B cell (primary cell): ENCODE data around the gene MRPL17. TPM values are rescaled to one million over a fixed set of nuclear protein-coding genes. Genes with fewer than 3 reads are reported as not detected.

ENCODE experiments used
- ATAC-seq: fragments of 200-7000 bp; cut with Tn5 transposase; one replicate; pipeline ENCODE4 v1.10.0; 2021; ENCODE audit warnings: low read depth, mild to moderate bottlenecking, moderate number of reproducible peaks, moderate library complexity
- CTCF ChIA-PET: fragments of 350-600 bp; sonication (Branson Sonifier 250); formaldehyde crosslinking; loops from one replicate; lab custom pipeline; 2021; ENCODE audit warnings: antibody characterized with exemption, inconsistent platforms; lab: Charles Lee
- POLR2A ChIA-PET: fragments of 350-600 bp; sonication (Branson Sonifier 250); formaldehyde crosslinking; loops from one replicate; lab custom pipeline; 2021; ENCODE audit warnings: antibody characterized with exemption; lab: Charles Lee
- DNase-seq: peaks from one replicate; pipeline ENCODE4 v3.0.0; 2013
- H2AFZ ChIP-seq: 2 replicates; pipeline ENCODE4 v1.6.1; 2012; ENCODE audit warnings: mild to moderate bottlenecking, low read depth, low read length; ENCODE audit not compliant: insufficient read depth, poor library complexity, severe bottlenecking
- H3K27ac ChIP-seq, 2 donors: 1 replicate in 1 of 2; 2 replicates in 1 of 2; pipeline ENCODE4 v1.5.1; 2012 to 2013; ENCODE audit warnings: low read length in 2 of 2, mild to moderate bottlenecking in 2 of 2, moderate library complexity in 1 of 2
- H3K27me3 ChIP-seq, 4 experiments: fragments of 200-600 bp in 1 of 4; sonication (generic) in 1 of 4; replicated peaks in 1 of 4; 1 replicate in 2 of 4; 2 replicates in 2 of 4; pipeline versions ENCODE4 v1.6.1 to v1.7.0; 2013 to 2016; ENCODE audit warnings: low read length in 3 of 4, mild to moderate bottlenecking in 2 of 4, mixed read lengths in 1 of 4, moderate library complexity in 1 of 4; ENCODE audit not compliant: insufficient read depth in 4 of 4, control insufficient read depth in 3 of 4; ENCODE audit errors: control extremely low read depth in 1 of 4
- H3K36me3 ChIP-seq, 2 experiments: replicated peaks in 1 of 2; 1 replicate in 1 of 2; 2 replicates in 1 of 2; pipeline versions ENCODE4 v1.6.1 to v1.7.1; 2013; ENCODE audit warnings: low read length in 1 of 2; ENCODE audit not compliant: insufficient read depth in 2 of 2, control insufficient read depth in 1 of 2; ENCODE audit errors: control extremely low read depth in 1 of 2, extremely low read depth in 1 of 2
- H3K4me1 ChIP-seq, 2 donors: fragments of 200-600 bp in 1 of 2; sonication (generic) in 1 of 2; 1 replicate in 1 of 2; 2 replicates in 1 of 2; pipeline versions ENCODE4 v1.5.1 to v1.6.1; 2013 to 2017; ENCODE audit warnings: low read length in 2 of 2; ENCODE audit not compliant: control insufficient read depth in 2 of 2, insufficient read depth in 2 of 2
- H3K4me2 ChIP-seq: replicated peaks from 2 replicates; pipeline ENCODE3; 2012; ENCODE audit warnings: mild to moderate bottlenecking, low read depth, low read length; ENCODE audit not compliant: poor library complexity, severe bottlenecking
- H3K4me3 ChIP-seq, 5 experiments: fragments of 200-600 bp in 1 of 5; sonication (generic) in 1 of 5; 1 replicate in 3 of 5; 2 replicates in 2 of 5; pipeline versions ENCODE4 v1.5.1 to v1.7.0; 2011 to 2016; ENCODE audit warnings: low read length in 4 of 5, mild to moderate bottlenecking in 4 of 5, low read depth in 2 of 5, control low read depth in 1 of 5, moderate library complexity in 1 of 5; ENCODE audit not compliant: insufficient read depth in 1 of 5; ENCODE audit errors: control extremely low read depth in 1 of 5, extremely low read depth in 1 of 5
- H3K79me2 ChIP-seq: fragments of 200-600 bp; sonication (generic); one replicate; pipeline ENCODE4 v1.6.0; 2016; ENCODE audit warnings: low read length; ENCODE audit not compliant: control insufficient read depth, insufficient read depth
- H3K9ac ChIP-seq: fragments of 200-600 bp; sonication (generic); 2 replicates; pipeline ENCODE4 v1.6.1; 2017; ENCODE audit warnings: mild to moderate bottlenecking, low read length, moderate library complexity
- H3K9me3 ChIP-seq, 3 donors: one replicate each; pipeline versions ENCODE4 v1.6.1 to v1.7.1; 2013; ENCODE audit warnings: low read length in 2 of 3; ENCODE audit not compliant: control insufficient read depth in 2 of 3, insufficient read depth in 1 of 3; ENCODE audit errors: control extremely low read depth in 1 of 3
- H4K20me1 ChIP-seq: 2 replicates; pipeline ENCODE4 v1.6.0; 2012; ENCODE audit warnings: mild to moderate bottlenecking, low read length; ENCODE audit not compliant: insufficient read depth, control insufficient read depth, poor library complexity, severe bottlenecking
- H3K27ac Mint-ChIP-seq: one replicate; pipeline ENCODE4 v1.8.0; 2021; ENCODE audit warnings: mixed read lengths
- H3K27me3 Mint-ChIP-seq: one replicate; pipeline ENCODE4 v1.8.0; 2021; ENCODE audit warnings: mixed read lengths
- H3K4me1 Mint-ChIP-seq: one replicate; pipeline ENCODE4 v1.8.0; 2021; ENCODE audit warnings: mixed read lengths
- H3K4me3 Mint-ChIP-seq: one replicate; pipeline ENCODE4 v1.8.0; 2021; ENCODE audit warnings: mixed read lengths
- H3K9me3 Mint-ChIP-seq: one replicate; pipeline ENCODE4 v1.8.0; 2022; ENCODE audit warnings: mixed read lengths; ENCODE audit not compliant: insufficient read depth
- CTCF ChIP-seq: fragments of 200-600 bp; IDR thresholded peaks from one replicate; pipeline ENCODE4 v1.8.0; 2022; ENCODE audit warnings: antibody characterized with exemption, mild to moderate bottlenecking
- EZH2 ChIP-seq: IDR thresholded peaks from 2 replicates; pipeline ENCODE4 v1.6.1; 2012; ENCODE audit warnings: borderline replicate concordance, low read depth, mild to moderate bottlenecking, moderate library complexity, low read length; ENCODE audit not compliant: insufficient read depth, poor library complexity, severe bottlenecking
- WGBS: methylation state at CpG from one replicate; pipeline ENCODE4 v1.1.5; 2013; ENCODE audit warnings: missing lambda C conversion rate; ENCODE audit not compliant: insufficient coverage; 5-methylcytosine and 5-hydroxymethylcytosine counted together
- intact Hi-C: fragments of 100-400 bp; cut with micrococcal nuclease; formaldehyde crosslinking; loops from one replicate; pipeline ENCODE4 v1.10.0; 2022
- polyA plus RNA-seq: library from polyadenylated mRNA; depleted of rRNA; stranded (reverse); fragments of >200 nt; gene quantifications from 2 replicates; pipeline ENCODE4 v1.2.3, GENCODE V29; 2012
- total RNA-seq, 2 donors: library from RNA; stranded (reverse); fragments of 120-200 nt in 1 of 2; gene quantifications; 1 replicate in 1 of 2; 2 replicates in 1 of 2; pipeline versions ENCODE4 v1.2.3 to v1.2.4, GENCODE V29; 2013 to 2022

MRPL17 gene
- total and polyA plus RNA-seq, 2 donors (not counting 1 experiment from before 2014, with no cell fraction given), result 9.9 to 18.2 TPM

GRCh38 chr11:6632116-6633073, 50.7 kb downstream of the MRPL17 start:
- no peaks in the 10 kb centered on the region for H3K9me3 ChIP-seq
- ATAC-seq (no peak), DNase-seq (no peak)
- no peaks in the 10 kb centered on the region for H3K36me3 ChIP-seq
- no peak overlapping the region for H3K9ac ChIP-seq
- intact Hi-C loops, result no loop called here
- CTCF ChIA-PET, result interaction anchor here (0.6 to 1.4 kb wide), 3 partner anchors 14 to 68 kb away, joined by 3 read pairs; no protein-coding TSS in a partner anchor
- no peak overlapping the region for H3K4me2 ChIP-seq
- Mint-ChIP-seq H3K4me3 (no peak overlapping the region), H3K4me1 (peaks cover 11% of the 10 kb centered on the region), H3K27ac (no peak overlapping the region), H3K9me3 (no peaks in the 10 kb centered on the region), H3K27me3 (no peaks in the 10 kb centered on the region)
- TF ChIP-seq CTCF, result no peak
- TF ChIP-seq EZH2, result no peak
- no peaks in the 10 kb centered on the region for H3K79me2 ChIP-seq
- H3K27me3 ChIP-seq, result no peaks in the 10 kb centered on the region
- no peaks in the 10 kb centered on the region for H4K20me1 ChIP-seq
- 95% methylated on average over 29 of the region's 29 CpGs for whole genome bisulfite sequencing
- H3K4me3 ChIP-seq, result no peak overlapping the region
- POLR2A ChIA-PET, result no interaction called here
- H3K27ac ChIP-seq, result no peak overlapping the region
- no peak overlapping the region for H2AFZ ChIP-seq
- H3K4me1 ChIP-seq, result peaks cover 6 to 10% of the 10 kb centered on the region in 2 donors

GRCh38 chr11:6631361-6631890, 51.7 kb downstream of the MRPL17 start:
- no peak overlapping the region for H3K4me3 Mint-ChIP-seq
- H3K4me2 ChIP-seq, result no peak overlapping the region
- intact Hi-C loops, result no loop called here
- H3K4me3 ChIP-seq, result no peak overlapping the region
- H3K36me3 ChIP-seq, result no peaks in the 10 kb centered on the region
- H3K9me3 Mint-ChIP-seq, result no peaks in the 10 kb centered on the region
- H3K27ac ChIP-seq, result no peak overlapping the region
- H3K27me3 Mint-ChIP-seq, result no peaks in the 10 kb centered on the region
- H3K79me2 ChIP-seq, result no peaks in the 10 kb centered on the region
- H3K4me1 Mint-ChIP-seq, result peaks cover 20% of the 10 kb centered on the region
- POLR2A ChIA-PET, result no interaction called here
- CTCF ChIA-PET, result interaction anchor here (0.5 to 1.4 kb wide), 4 partner anchors 13 to 125 kb away, joined by 3 read pairs; partner anchors contain the start of gene MRPL17
- peaks cover 11 to 15% of the 10 kb centered on the region in 2 donors for H3K4me1 ChIP-seq
- H3K9me3 ChIP-seq, result no peaks in the 10 kb centered on the region
- no peak for ATAC-seq
- DNase-seq, result no peak
- no peak overlapping the region for H2AFZ ChIP-seq
- H3K27ac Mint-ChIP-seq, result no peak overlapping the region
- no peak for TF ChIP-seq CTCF
- no peak for TF ChIP-seq EZH2
- H3K9ac ChIP-seq, result no peak overlapping the region
- no peaks in the 10 kb centered on the region for H3K27me3 ChIP-seq
- WGBS, result 90% methylated on average over 10 of the region's 11 CpGs
- H4K20me1 ChIP-seq, result no peaks in the 10 kb centered on the region
